Measurements from ENCODE around the gene C11orf21.

DNA sequence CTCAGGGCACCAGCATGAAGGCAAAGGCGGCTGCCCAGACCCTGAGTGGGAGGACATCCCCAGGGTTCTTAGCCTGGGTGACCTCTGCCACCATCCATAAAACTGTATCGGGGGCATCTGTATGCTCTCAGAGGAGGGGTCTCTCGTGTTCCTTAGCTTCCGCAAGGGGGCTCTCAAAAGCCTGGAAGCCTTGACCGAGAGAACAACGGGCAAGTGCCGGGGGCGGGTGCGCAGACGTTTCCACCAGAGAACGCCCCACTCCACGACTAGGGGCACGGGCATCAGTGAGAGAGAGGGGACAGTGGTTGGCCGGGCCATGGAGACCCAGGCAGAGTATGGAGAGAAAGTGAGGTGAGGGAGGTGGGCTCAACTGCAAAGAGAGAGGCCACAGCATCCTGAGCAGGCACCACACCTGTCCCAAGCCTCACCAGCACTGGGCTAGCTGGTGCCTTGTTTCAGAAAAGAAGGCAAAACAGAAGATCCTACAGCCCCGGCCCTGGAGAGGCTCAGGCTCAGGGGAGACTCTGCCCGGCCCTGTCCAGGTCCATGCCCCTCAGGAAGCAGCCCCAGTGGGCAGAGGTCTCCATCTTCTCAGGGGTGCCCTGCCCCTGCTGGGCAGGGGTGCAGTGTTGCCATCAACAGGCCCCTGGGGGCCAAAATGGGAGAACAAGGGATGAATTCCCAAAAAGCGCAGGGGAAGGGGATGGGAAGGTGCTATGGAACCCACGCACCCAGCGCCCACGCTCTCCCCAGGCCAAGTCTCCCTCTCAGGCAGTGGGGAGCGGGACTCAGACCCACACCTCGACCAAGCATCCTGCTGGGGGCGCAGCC is 6.0 kb upstream of the C11orf21 start:
- TF ChIP-seq, protein P1, sequence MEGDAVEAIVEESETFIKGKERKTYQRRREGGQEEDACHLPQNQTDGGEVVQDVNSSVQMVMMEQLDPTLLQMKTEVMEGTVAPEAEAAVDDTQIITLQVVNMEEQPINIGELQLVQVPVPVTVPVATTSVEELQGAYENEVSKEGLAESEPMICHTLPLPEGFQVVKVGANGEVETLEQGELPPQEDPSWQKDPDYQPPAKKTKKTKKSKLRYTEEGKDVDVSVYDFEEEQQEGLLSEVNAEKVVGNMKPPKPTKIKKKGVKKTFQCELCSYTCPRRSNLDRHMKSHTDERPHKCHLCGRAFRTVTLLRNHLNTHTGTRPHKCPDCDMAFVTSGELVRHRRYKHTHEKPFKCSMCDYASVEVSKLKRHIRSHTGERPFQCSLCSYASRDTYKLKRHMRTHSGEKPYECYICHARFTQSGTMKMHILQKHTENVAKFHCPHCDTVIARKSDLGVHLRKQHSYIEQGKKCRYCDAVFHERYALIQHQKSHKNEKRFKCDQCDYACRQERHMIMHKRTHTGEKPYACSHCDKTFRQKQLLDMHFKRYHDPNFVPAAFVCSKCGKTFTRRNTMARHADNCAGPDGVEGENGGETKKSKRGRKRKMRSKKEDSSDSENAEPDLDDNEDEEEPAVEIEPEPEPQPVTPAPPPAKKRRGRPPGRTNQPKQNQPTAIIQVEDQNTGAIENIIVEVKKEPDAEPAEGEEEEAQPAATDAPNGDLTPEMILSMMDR (IDR thresholded peaks at IDR 0.05; ENCODE audit: poor library complexity): no peak
- no peak for TF ChIP-seq EZH2 (IDR thresholded peaks at IDR 0.05; ENCODE audit: borderline replicate concordance)

Measured in hepatocyte (in vitro differentiated cells).